ENCODE results near the gene RUNX1.
"Not testable (repeated sequence)": the region's sequence is repeated elsewhere in the genome, so short reads cannot be mapped to it uniquely, and the experiment has no call there.

DNA sequence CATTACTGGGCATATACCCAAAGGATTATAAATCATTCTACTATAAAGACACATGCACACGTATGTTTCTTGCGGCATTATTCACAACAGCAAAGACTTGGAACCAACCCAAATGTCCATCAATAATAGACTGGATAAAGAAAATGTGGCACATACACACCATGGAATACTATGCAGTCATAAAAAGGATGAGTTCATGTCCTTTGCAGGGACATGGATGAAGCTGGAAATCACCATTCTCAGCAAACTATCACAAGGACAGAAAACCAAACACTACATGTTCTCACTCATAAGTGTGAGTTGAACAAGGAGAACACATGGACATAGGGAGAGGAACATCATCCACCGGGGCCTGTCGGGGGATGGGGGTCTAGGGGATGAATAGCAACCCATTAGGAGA is 97.2 kb downstream of the RUNX1 start:
- TF ChIP-seq, protein P1, sequence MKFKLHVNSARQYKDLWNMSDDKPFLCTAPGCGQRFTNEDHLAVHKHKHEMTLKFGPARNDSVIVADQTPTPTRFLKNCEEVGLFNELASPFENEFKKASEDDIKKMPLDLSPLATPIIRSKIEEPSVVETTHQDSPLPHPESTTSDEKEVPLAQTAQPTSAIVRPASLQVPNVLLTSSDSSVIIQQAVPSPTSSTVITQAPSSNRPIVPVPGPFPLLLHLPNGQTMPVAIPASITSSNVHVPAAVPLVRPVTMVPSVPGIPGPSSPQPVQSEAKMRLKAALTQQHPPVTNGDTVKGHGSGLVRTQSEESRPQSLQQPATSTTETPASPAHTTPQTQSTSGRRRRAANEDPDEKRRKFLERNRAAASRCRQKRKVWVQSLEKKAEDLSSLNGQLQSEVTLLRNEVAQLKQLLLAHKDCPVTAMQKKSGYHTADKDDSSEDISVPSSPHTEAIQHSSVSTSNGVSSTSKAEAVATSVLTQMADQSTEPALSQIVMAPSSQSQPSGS (CRISPR knock-in tag; IDR thresholded peaks at IDR 0.05) = not testable (repeated sequence)
- TF ChIP-seq NR2C2 (CRISPR knock-in tag; IDR thresholded peaks at IDR 0.05; ENCODE audit: borderline replicate concordance); HDAC6 (IDR thresholded peaks at IDR 0.05; ENCODE audit: low read depth, low read length); CHD2 (IDR thresholded peaks at IDR 0.05; ENCODE audit: low read depth, low read length); PHF8 (CRISPR knock-in tag; IDR thresholded peaks at IDR 0.05); MAFK (conservative IDR thresholded peaks at IDR 0.05 in 1 of 2, IDR thresholded peaks at IDR 0.05 in 1 of 2; ENCODE audit: low read length in 2 of 2); FOXK1 (CRISPR knock-in tag; IDR thresholded peaks at IDR 0.05; ENCODE audit: borderline replicate concordance, low read depth): not testable (repeated sequence)

Data from HepG2 (cell line).